Left colon (tissue), 2 donors: ENCODE measurements around the gene SPATA31C2. TPM values are rescaled to one million over a fixed set of nuclear protein-coding genes. Genes with fewer than 3 reads are reported as not detected.
"Not testable (repeated sequence)": the region's sequence is repeated elsewhere in the genome, so short reads cannot be mapped to it uniquely, and the experiment has no call there.

Experiments used
- ATAC-seq: fragments of 200-7000 bp; cut with Tn5 transposase; one replicate; pipeline ENCODE4 v1.9.1; 2020; ENCODE audit warnings: mild to moderate bottlenecking, moderate library complexity
- DNase-seq, 2 donors: peaks; one replicate each; pipeline ENCODE4 v3.0.0-alpha.2; 2020
- intact Hi-C, 2 donors: fragments of 100-400 bp; cut with DNase I in 1 of 2; cut with micrococcal nuclease in 1 of 2; formaldehyde crosslinking; loops; one replicate each; pipeline versions ENCODE4 v1.11.2 to v1.14.0; 2022; cut with DNase I, micrococcal nuclease
- total RNA-seq, 2 donors: library from RNA; stranded (reverse); fragmentation: NEBNext Ultra II Directional; extraction: Animal tissue kit (Norgen Biotek cat#: 25700); gene quantifications; one replicate each; pipeline ENCODE4 v1.2.1, GENCODE V29; 2021
- donor health status: DM: no; HTN: no; CAD: no.
- donor health status: DM: yes; HTN: yes; CAD: no.

SPATA31C2 gene
- total RNA-seq, 2 donors from 2014 or later, result not detected

DNA sequence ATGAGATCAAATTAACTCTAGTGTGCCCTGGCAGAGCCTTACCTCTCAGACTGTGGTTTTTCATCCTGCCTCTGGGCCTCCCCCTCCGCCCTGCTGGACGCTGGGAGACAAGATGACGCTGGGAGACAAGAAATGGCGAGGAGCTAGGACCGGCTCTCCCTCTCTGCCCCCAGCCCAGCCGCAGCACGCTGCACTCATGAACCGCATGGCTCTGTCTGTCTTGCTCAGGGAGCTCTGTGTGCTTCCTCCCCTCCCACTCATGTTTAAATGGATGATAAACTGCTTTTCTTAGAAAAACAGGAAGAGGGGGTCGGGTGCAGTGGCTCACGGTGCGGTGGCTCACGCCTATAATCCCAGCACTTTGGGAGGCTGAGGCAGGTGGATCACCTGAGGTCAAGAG lies 4.7 kb downstream of the SPATA31C2 start:
- intact Hi-C loops, ATAC-seq, DNase-seq: not testable (repeated sequence)

DNA sequence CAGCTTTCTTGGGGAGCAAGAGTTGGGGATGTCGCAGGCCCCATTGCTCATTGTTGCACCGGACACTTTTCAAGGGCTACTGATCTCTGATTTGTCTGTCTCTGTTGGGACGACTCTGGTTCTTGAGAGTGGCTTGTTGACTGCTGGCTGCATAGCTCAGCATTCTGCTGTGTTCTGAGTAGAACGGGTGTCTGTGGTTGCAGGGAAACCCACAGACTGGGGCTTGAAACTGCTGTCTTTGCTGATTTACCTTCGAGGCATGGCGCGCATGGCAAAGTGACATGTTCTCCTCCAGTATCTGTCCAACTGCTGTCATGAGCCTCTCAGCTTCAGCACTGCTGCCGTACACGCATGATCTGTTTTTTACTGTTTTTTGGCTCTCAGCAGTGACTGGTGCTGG lies 8.7 kb downstream of the SPATA31C2 start:
- DNase-seq, intact Hi-C loops, ATAC-seq: not testable (repeated sequence)

DNA sequence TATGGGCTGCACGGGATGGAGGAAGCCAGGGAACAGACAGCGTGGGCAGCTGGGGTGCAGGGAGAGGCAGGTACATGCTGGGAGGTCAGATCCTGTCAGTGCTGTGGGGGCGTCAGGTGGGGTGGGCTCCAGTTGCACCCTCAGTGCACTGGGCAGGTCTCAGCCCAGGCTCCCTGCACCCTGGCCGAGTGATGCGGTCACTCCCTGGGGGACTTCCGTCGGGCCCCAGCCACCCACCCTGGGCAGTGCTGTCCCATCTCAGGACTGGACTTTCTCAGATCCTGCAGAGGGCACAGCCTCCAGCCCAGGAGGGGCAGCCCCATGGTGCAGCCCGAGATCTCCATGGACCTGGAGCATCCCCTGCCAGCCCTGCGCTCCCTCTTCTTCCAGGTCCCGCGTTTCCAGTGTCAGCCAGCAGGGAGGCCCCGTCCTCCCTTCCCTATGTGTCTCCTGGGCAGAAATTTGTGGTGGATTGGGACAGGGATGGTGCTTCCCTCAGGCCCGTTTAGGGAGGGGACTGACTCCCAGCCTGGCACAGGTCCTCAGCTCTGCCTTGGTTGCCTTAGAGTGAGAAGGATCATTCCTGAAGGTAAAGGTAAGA lies 10.5 kb downstream of the SPATA31C2 start:
- DNase-seq, ATAC-seq, intact Hi-C loops: not testable (repeated sequence)

DNA sequence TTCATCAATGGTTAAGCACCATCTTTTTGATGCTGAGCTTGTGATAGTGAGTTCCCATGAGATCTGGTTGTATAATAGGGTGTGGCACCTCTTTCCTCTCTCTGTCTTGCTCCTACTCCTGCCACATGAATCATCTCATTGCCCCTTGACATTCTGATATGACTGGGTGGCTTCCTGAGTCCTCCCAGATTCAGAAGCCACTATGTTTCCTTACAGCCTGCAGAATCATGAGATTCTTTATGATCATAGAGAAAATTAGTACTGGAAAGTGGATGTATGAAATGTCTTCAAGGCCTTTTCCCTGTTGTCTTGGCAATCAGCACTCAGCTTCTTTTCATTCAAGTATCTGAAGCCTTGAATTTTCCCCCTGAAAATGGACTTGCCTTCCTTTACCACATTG lies 14.9 kb downstream of the SPATA31C2 start:
- intact Hi-C loops, DNase-seq: not testable (repeated sequence)
- peak; percentile 73 for ATAC-seq

DNA sequence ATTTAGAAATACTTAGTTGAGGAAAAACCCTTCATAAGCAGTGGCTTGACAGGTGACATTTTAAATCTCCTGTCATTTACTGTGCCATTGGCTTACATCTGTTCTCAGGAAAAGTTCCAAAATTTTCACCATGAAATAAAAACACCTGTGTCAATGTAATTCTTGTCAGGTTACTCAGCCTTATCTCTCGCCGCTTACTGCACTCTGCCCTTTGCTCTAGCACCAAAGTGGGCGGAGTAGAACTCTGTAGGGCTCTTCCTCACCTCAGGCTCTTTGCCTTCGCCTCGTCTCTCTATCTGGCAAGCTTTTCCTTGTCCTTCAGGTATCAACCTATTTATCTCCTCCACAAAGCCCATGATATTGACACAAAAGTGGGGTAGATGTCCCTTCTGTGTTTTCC lies 20.2 kb downstream of the SPATA31C2 start:
- peak; percentile 36 to 66 for DNase-seq
- peak; percentile 79 for ATAC-seq
- intact Hi-C loops, result not testable (repeated sequence)

DNA sequence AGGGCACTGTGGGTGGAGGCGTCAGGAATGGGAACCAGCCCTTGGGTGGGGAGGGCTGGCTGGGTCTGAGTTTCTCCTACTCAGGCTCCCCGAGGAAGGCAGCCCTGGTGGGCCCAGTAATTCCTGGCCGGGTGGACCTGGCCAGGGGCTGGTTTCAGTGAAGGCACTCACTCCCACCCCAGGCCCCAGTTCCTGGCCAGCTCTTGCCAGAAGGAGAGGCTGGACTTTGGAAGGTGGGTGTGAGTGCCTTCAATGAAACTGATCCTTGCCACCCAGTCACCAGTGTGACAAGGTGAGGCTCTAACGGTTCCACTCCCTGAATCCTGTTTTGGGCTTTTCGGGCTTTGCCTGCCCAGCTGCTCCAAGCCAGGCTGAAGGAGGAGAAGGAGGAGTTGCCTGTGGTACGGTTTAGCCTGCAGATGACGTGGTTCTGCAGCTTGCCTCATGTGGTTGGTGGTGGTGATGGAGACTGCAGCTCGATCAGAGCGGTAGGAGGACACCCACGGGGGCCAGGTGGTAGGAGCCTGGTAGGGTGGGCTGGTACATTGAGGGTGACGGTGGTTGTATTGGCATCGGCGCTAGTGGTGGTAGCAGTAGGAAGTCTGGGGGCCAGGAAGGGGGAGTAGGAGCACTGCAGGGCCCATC lies 23.2 kb downstream of the SPATA31C2 start:
- peak; percentile 21 for ATAC-seq
- intact Hi-C loops, DNase-seq: not testable (repeated sequence)

DNA sequence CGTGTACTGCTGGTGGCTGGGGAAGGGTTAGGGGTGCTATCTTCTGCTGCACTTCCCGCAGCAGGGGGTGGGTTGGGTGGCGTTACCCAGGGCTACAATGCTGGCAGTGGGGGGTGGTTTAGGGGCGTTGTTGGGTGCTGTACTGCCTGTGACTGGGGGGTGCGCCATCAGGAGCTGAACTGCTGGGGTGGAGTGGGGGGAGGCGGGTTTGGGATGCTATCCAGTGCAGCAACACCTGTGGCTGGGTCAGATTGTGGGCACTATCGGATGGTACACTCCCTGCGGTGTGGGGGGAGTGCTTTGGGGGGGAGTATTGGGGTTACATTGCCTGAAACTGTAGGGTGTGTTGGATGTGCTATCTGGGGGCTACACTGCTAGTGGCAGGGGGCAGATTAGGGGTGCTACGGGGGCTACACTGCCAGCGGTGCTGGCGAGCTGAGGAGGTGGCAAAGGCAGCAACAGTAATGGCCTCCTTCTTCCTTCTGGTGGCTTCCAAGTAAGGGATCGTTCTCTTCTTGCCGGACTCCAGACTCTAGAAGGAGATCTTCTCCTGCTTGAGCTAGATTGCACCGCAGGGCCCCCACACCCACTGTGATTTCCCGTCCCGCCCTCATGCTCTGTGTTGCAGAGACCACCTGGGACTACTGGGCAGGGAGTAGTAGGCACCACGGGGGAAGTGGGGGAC lies 23.9 kb downstream of the SPATA31C2 start:
- DNase-seq, ATAC-seq, intact Hi-C loops: not testable (repeated sequence)

DNA sequence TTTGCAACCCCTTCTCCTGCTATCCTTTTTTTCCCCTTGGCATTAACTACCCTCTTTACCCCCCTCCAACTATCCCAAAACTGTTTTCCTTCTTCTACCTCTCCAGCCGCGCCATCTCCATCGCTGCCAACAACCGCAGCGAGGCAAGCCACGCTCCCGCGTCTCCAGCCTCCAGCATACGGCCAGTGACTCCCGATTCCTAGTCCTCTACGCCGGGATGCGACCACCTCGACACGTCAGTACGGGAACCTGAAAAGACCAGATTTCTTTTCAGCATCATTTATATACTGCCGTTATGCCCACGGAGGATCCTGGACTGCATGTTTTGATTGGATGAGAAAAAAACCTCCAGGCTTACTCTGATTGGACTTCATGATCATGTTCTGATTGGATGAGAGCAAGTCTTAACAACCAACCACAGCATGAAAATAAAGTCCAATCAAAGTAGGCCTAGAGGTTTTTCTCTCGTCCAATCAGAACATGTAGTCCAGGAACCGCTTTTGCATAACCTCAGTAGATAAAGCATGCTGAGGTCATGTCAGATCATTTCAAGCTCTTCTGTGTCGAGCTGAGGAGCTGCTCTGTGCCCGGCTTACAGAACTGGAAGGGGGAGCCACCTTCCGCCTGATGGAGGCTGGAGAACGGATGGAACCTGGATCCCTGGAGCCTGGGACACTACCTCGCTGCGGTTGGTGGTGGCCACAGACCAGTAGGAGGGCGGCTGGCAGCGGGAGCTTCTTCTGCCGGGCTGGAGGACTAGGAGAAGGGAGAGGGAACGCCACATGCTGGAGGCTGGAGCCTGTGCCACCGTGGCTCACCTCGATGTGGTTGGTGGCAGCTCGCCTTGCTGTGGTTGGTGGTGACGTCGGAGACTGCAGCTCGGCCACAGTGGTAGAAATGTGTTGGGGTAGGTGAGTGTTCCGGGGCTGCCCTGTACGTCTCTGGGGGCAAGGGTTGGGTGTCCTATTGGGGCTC lies 24.8 kb downstream of the SPATA31C2 start:
- ATAC-seq, intact Hi-C loops: not testable (repeated sequence)

DNA sequence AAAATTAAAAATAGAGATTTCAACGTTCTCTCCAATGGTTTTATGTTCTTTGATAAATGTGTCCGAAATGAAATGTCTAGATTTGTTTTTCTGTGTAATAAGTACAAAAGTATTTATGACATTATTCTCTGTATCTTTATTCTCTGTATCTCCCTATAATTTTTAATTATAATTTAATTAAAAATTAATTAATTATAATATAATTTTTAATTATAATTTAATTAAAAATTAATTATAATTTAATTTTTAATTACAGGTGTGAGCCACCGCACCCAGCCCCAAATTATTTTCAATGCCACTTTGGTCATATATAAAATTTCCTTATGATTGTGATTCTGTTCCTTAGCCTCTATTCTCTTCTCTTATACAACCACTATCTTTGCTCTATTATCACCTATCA lies 28.2 kb downstream of the SPATA31C2 start:
- ATAC-seq (no peak), DNase-seq (no peak)
- intact Hi-C loops, result no loop called here

More for the DNA sequence above, 24.8 kb downstream of the SPATA31C2 start:
- DNase-seq, result not testable (repeated sequence)

DNA sequence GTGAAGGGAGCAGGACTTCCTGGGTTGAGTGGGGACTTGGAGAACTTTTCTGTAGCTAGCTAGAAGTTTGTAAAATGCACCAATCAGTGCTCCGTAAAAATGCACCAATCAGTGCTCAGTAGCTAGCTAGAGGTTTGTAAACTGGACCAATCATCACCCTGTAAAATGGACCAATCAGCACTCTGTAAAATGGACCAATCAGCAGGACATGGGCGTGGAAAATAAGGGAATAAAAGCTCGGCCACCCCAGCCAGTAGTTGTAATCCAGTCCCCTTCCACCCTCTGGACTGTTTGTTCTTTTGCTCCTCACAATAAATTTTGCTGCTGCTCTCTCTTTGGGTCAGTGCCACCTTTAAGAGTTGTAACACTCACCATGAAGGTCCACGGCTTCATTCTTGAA lies 29.5 kb downstream of the SPATA31C2 start:
- ATAC-seq, result no peak

DNA sequence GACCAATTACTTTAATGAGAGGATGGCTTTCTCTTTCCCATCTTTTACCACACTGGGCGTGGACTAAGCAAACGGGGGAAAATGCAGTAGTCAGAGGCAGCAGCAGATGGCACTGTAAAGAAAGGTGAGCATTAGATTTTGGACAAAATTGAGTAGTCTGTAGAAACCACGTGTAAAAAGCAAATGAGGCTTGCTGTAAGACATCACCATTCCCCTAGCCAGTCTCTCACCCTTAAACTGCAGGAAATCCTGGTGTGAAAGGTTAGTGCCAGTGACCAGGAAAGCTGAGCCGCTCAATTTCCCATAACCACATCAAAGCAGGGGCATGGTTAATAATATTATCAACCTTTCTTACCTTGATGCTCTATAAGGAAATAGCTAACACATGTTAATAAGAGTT lies 31.8 kb downstream of the SPATA31C2 start:
- intact Hi-C loops, result loop anchor here in 1 of 2 donors (10.0 kb wide), 2 partner anchors 288 to 468 kb away; no protein-coding TSS in a partner anchor
- DNase-seq, result peak; percentile 39 to 63

More for the DNA sequence above, 29.5 kb downstream of the SPATA31C2 start:
- intact Hi-C loops, result loop anchor here in 1 of 2 donors (10.0 kb wide), 2 partner anchors 286 to 466 kb away; no protein-coding TSS in a partner anchor
- DNase-seq, result no peak

DNA sequence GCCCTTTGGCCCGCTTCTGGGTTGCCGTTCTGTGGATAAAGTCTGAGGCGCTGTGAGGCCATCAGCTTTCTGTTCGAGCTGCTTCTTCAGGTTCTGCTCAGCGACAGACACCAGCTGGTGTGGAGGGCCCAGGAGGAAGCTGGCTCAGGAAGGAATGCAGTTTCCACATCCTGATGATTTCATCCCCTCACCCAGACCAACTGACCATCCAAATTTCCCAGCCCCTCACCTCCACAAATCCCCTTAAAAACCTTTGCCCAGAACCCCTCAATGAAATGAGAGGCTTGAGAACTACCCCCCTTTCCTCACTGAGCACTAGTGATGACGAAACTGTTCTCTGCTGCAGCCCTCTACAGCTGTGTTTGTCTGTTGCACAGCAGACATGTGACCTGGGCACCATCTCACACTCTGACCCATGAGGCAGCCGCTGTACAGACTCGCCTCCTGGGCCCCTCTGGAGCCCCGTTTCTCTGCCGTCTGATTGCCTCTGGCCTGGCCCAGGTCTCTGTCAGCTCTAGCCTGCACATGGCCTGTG lies 45.4 kb downstream of the SPATA31C2 start:
- intact Hi-C loops, result no loop called here
- no peak for ATAC-seq
- DNase-seq, result no peak

More for the DNA sequence above, 31.8 kb downstream of the SPATA31C2 start:
- ATAC-seq, result peak; percentile 99

DNA sequence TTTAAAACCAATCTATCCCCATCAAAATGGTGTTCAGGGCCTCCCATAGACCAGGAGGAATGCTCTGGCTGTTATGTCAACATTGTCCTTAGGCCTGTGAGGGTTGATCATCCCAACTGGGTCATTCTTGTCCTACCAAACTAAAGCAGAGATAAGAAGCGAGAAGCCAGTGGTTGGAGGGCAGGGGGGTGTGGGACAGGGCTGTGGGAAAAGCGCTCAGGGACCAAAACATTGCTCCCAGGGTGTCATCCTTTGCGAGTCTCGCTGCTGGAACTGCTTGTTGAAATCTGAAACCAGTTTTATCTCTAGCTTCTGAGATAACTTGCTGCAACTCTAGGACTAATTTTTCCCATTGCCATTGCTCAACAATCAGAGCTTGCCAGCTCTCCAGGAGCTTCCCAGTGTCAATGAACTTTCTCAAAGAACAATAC lies 48.1 kb downstream of the SPATA31C2 start:
- intact Hi-C loops, result no loop called here
- DNase-seq (no peak), ATAC-seq (no peak)

DNA sequence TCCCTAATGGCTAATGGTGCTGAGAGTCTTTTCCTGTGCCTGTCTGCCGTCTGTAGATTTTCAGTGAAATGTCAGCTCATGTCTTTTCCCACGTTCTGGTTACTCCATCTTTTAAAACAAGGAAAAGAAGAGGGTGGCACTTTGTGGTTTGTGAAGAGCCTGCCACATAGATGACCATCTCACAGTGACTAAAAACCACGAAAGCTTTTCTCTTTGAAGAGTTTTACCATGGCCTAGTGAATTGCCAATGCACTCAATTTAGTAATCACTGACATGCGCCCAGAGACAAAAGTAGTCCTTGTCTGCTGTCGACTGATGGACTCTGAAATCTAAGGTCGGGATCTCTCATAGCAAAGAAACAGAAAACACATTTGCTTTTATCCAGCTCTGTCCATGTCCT lies 50.4 kb downstream of the SPATA31C2 start:
- no peak for ATAC-seq
- intact Hi-C loops, result no loop called here
- DNase-seq, result no peak

DNA sequence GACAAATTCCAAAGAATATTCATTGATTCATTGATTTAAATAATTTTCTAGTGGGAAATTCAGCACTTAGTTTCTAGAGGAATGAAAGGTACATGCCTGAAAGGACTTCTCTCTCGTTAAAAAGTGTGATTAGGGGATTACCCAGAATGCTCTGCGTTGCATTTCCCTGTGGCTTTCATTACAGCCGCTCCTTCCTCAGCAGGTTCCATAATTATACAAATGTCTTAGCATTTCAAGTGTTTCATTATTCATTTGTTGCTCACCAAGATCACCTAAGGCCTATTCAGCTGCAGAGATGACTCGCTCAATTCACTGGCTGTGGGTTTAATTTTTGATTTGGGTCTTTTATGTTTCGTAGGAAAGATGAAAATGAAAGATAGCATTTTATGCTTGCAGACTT lies 52.8 kb downstream of the SPATA31C2 start:
- DNase-seq, result no peak
- no peak for ATAC-seq
- intact Hi-C loops, result no loop called here

DNA sequence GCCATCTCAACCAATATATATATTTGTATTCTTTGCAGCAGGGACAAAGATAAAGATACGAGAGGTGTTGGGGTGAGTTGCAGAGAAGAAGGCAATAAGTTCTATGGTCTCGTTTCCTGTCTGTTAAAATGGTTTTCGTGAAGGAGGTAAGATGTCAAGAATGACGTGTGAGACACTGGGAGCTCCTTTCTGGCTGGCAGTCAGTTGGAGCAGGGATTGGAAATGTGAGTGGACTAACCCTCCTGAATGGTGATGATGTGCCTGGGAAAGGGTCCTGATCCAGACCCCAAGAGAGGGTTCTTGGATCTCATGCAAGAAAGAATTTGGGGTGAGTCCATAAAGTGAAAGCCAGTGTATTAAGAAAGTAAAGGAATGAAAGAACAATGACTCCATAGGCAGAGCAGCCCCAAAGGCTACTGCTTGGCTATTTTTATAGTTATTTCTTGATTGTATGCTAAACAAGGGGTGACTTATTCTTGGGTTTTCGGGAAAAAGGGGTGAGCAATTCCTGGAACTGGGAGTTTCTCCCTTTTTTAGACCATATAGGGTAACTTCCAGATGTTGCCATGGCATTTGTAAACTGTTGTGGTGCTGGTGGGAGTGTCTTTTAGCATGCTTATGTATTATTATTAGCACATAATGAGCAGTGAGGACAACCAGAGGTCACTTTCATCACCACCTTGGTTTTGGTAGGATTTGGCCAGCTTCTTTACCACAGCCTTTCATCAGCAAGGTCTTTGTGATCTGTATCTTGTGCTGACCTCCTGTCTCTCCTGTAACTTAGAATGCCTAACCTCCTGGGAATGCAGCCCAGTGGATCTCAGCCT lies 53.7 kb downstream of the SPATA31C2 start:
- DNase-seq, result no peak
- intact Hi-C loops, result no loop called here
- no peak for ATAC-seq
